ENCODE results near the gene SERTAD3.

DNA sequence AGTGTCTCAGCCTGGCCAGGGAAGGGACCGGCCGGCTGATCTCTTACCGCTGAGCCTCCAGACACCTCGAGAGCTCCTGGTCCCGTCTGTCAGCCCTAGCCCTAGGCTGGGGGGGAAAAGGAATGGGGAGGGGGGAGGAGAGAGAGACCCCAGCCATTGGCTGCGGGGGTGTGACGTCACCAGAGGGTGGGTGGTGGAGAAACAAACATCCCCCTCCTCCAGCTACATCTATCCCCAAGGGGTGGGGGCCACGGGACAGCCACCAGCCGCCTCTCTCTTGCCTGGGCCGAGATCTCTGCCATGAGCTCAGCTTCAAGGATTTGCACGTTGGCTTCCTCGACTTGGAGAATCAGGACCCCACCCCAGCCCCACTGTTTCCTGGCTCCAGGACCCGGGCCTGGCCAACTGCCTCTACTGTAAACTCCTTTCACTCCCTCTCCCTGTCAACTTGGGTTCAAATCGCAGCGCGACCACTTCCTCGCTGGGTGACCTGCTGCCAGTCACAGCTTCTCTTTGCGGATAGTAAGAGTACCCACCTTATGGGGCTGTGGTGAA, 30.8 kb downstream of the SERTAD3 start, which contains the start of gene PRX:
- TF ChIP-seq, protein P1, sequence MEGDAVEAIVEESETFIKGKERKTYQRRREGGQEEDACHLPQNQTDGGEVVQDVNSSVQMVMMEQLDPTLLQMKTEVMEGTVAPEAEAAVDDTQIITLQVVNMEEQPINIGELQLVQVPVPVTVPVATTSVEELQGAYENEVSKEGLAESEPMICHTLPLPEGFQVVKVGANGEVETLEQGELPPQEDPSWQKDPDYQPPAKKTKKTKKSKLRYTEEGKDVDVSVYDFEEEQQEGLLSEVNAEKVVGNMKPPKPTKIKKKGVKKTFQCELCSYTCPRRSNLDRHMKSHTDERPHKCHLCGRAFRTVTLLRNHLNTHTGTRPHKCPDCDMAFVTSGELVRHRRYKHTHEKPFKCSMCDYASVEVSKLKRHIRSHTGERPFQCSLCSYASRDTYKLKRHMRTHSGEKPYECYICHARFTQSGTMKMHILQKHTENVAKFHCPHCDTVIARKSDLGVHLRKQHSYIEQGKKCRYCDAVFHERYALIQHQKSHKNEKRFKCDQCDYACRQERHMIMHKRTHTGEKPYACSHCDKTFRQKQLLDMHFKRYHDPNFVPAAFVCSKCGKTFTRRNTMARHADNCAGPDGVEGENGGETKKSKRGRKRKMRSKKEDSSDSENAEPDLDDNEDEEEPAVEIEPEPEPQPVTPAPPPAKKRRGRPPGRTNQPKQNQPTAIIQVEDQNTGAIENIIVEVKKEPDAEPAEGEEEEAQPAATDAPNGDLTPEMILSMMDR (IDR thresholded peaks at IDR 0.05; ENCODE audit: low read depth, low read length, poor library complexity, severe bottlenecking): no peak
- no peak for TF ChIP-seq EZH2phosphoT487 (IDR thresholded peaks at IDR 0.05; ENCODE audit: borderline replicate concordance, low read length)

Data from DOHH2 (cell line).